GM15510 (cell line): Measurements from ENCODE around the gene TTC28.

Experiments used
- POLR2A ChIP-seq: IDR thresholded peaks from 3 replicates; pipeline ENCODE4 v1.6.1; 2011; ENCODE audit warnings: borderline replicate concordance; ENCODE audit not compliant: insufficient read length; ENCODE audit errors: extremely low read depth

TTC28 gene

GRCh38 chr22:28054819-28055208 is 624.8 kb downstream of the TTC28 start:
- TF ChIP-seq POLR2A = no peak

DNA sequence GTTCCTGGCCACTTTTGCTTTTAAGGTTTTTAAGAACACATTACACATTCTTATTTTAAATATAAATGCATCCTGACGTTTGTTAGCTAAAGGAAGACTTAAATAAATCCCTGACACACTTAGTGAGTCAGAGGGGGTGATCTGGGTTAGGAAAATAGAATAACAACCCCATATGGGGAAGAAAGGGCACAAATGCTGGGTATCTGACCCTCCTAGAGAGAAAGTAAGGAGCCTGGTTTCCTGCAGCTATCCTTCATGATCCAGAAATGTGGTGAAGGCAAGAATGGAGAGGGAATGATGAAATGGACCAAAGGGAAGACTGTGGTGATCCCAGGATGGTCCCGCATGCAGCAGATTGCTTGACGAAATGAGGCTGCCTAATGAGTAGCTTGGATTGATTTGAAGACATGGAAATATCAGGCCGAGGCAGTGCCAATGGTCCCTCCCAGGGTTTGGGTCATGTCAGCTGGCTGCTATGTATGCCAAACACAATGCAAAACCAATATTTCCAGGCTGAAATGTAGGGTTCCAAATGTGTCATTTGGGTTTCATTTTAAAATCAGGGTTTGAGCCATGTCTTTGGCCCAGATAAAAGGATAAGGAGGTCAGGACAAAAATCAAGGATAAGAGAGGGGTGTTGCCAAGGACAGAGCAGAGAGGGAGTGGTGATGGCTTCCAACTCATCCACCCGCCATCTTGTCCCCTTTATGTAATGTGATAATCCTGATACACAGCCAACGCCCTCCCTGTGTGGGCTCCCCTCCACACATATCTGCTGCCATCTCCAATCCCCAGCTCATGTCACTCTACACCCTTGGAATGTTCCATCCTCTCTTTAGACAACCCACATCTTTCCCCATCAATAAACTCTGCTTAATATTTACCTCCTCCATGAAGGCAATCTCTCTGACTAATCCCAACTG is 625.5 kb downstream of the TTC28 start:
- TF ChIP-seq POLR2A = no peak

DNA sequence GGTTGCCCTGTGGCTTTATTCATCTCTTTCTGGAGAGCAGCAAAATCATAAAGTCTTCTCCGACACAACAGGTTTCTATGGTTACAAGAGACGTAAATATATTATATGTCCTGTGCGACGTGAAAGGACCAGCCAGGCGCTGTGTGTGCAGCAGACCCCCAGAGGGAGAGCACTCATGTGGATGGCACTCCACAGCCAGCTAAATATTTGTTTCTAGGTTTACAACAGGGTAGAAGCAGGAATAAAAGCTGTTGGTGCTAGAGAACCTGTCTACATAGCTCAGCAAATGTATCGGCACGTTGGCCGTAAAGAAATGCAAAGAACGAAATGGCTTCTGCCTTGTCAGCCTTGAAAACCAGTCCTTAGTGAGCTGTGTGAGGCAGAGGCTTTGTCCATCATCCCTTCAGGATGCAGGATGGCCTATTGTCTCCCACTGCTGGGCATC is 626.8 kb downstream of the TTC28 start:
- no peak for TF ChIP-seq POLR2A

GRCh38 chr22:28051787-28052356 is 627.8 kb downstream of the TTC28 start:
- no peak for TF ChIP-seq POLR2A

GRCh38 chr22:28051091-28051786 is 628.4 kb downstream of the TTC28 start:
- no peak for TF ChIP-seq POLR2A

DNA sequence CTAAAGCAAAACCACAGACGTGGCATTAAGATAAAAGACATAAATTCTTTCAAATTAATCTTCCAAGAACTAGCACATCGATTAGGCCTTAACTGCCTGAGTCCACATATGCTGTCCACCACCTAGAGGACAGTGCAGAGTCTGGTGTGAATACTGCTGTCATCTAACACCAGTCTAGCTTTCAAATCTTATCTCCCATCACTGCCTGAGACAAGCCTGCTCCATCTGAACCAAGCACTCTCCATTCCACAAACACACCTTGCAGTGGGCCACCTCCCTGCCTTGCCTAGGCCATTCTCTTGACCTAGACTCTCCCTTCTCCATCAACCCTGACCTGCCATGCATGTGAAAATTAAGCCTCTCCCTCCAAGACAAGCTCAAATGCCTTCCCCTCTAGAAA is 631.1 kb downstream of the TTC28 start:
- TF ChIP-seq POLR2A = no peak

DNA sequence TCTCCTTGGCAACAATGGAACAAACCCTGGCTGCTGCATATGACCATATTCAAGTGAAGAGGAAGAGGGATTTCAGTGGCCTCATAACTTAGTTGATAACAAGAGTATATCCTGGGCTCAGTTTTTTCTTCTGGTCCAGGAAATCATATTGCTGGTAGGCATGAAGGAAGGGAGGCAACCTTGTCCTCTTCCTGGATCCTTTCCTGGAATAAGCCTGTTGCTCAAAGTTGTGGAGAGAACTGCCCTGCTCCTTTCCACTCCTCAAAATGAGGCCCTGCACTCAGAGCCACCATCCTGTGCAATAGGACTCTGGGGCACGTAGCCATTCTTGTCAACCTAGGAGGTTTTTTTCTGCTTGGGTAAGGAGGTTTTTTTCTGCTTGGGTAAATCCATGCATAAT is 631.9 kb downstream of the TTC28 start:
- no peak for TF ChIP-seq POLR2A

- TF ChIP-seq POLR2A = no peak
Measured at GRCh38 chr22:28046100-28046499, 633.5 kb downstream of the TTC28 start.

GRCh38 chr22:28044546-28045173 is 635.0 kb downstream of the TTC28 start:
- no peak for TF ChIP-seq POLR2A

DNA sequence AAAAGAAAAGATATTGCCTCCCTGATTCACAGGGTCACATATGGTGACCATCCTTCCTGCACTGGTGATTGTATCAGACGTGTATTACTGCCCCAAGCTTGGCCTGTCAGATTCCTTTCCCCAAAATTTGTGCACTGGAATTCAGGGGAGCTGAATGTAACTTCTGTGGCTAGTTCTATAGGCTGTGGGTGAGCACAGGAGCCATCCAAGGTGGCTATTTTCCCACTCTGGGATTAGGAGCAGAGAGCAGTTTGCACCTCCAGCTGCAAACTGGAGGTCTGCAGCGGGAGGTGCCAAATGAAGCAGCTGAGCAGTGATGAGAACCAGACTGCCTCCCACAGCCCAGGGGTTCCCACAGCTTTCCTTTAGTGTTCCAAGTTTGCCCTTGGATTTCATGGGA is 636.4 kb downstream of the TTC28 start:
- no peak for TF ChIP-seq POLR2A

- no peak for TF ChIP-seq POLR2A
Measured at GRCh38 chr22:28034760-28035401, 644.8 kb downstream of the TTC28 start.

DNA sequence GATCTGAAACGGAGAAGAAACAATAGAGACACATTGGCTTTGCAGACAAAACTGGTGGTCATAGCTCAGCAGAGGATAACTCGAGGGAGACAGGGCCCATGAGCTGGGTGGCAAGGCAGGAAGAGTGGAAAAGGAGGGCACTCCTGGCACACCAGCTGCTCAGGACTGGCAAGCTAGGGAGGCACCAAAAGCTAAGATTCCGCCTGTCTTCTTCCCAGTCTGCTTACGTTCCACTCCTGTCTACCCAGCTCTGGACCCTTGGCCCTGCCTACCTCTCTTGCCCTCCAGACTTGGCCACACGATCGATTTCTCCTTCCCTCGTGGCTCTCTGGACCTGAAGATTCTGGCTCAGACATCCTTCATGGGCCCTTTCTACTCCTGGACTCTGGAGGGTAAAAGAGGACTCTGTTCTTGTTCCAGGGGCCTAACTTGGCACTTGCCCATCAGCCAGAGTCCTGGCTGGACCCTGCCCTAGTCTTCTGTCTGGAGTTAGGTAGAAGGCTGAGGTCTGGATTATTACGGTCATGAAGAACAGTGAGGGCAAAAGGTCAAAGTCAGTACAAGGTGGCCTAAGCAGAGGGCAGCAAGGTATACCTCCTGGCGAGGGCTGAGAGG is 645.4 kb downstream of the TTC28 start:
- no peak for TF ChIP-seq POLR2A

- no peak for TF ChIP-seq POLR2A
Measured at GRCh38 chr22:28032861-28033260, 646.8 kb downstream of the TTC28 start.

GRCh38 chr22:28031383-28031922 is 648.2 kb downstream of the TTC28 start:
- TF ChIP-seq POLR2A = no peak
